Panc1 (cell line): ENCODE data around the gene OR10A4.

ENCODE experiments used
- POLR2AphosphoS5 ChIP-seq: IDR thresholded peaks from 2 replicates; pipeline ENCODE4 v1.6.1; 2012; ENCODE audit warnings: mild to moderate bottlenecking, low read depth, low read length, moderate library complexity
- SIN3A ChIP-seq: IDR thresholded peaks from 2 replicates; pipeline ENCODE4 v1.6.1; 2012; ENCODE audit warnings: low read depth, mild to moderate bottlenecking, low read length, moderate library complexity, borderline replicate concordance; ENCODE audit not compliant: insufficient read depth
- TCF7L2 ChIP-seq: IDR thresholded peaks from 2 replicates; pipeline ENCODE4 v1.6.1; 2011; ENCODE audit warnings: mild to moderate bottlenecking, low read depth, low read length, inconsistent platforms
- TF ChIP-seq, protein P1 (sequence below): fragments of 450-650 bp; IDR thresholded peaks from 2 replicates; pipeline ENCODE4 v1.5.1; 2017; ENCODE audit warnings: mild to moderate bottlenecking
- TF ChIP-seq, protein P2 (sequence below), 2 experiments: IDR thresholded peaks; 2 replicates each; pipeline ENCODE4 v1.6.1; 2011 to 2012; ENCODE audit warnings: low read depth in 2 of 2, control low read depth in 1 of 2, low read length in 1 of 2, mild to moderate bottlenecking in 1 of 2, moderate library complexity in 1 of 2; ENCODE audit not compliant: insufficient read depth in 1 of 2

DNA sequence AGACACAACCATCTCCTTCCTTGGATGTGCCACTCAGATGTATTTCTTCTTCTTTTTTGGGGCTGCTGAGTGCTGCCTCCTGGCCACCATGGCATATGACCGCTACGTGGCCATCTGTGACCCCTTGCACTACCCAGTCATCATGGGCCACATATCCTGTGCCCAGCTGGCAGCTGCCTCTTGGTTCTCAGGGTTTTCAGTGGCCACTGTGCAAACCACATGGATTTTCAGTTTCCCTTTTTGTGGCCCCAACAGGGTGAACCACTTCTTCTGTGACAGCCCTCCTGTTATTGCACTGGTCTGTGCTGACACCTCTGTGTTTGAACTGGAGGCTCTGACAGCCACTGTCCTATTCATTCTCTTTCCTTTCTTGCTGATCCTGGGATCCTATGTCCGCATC, 489 bp downstream of the OR10A4 start:
- TF ChIP-seq, protein P1, sequence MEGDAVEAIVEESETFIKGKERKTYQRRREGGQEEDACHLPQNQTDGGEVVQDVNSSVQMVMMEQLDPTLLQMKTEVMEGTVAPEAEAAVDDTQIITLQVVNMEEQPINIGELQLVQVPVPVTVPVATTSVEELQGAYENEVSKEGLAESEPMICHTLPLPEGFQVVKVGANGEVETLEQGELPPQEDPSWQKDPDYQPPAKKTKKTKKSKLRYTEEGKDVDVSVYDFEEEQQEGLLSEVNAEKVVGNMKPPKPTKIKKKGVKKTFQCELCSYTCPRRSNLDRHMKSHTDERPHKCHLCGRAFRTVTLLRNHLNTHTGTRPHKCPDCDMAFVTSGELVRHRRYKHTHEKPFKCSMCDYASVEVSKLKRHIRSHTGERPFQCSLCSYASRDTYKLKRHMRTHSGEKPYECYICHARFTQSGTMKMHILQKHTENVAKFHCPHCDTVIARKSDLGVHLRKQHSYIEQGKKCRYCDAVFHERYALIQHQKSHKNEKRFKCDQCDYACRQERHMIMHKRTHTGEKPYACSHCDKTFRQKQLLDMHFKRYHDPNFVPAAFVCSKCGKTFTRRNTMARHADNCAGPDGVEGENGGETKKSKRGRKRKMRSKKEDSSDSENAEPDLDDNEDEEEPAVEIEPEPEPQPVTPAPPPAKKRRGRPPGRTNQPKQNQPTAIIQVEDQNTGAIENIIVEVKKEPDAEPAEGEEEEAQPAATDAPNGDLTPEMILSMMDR: no peak
- TF ChIP-seq POLR2AphosphoS5 (no peak), TCF7L2 (no peak), SIN3A (no peak)
- TF ChIP-seq, protein P2, sequence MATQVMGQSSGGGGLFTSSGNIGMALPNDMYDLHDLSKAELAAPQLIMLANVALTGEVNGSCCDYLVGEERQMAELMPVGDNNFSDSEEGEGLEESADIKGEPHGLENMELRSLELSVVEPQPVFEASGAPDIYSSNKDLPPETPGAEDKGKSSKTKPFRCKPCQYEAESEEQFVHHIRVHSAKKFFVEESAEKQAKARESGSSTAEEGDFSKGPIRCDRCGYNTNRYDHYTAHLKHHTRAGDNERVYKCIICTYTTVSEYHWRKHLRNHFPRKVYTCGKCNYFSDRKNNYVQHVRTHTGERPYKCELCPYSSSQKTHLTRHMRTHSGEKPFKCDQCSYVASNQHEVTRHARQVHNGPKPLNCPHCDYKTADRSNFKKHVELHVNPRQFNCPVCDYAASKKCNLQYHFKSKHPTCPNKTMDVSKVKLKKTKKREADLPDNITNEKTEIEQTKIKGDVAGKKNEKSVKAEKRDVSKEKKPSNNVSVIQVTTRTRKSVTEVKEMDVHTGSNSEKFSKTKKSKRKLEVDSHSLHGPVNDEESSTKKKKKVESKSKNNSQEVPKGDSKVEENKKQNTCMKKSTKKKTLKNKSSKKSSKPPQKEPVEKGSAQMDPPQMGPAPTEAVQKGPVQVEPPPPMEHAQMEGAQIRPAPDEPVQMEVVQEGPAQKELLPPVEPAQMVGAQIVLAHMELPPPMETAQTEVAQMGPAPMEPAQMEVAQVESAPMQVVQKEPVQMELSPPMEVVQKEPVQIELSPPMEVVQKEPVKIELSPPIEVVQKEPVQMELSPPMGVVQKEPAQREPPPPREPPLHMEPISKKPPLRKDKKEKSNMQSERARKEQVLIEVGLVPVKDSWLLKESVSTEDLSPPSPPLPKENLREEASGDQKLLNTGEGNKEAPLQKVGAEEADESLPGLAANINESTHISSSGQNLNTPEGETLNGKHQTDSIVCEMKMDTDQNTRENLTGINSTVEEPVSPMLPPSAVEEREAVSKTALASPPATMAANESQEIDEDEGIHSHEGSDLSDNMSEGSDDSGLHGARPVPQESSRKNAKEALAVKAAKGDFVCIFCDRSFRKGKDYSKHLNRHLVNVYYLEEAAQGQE (IDR thresholded peaks at IDR 0.05; ENCODE audit: insufficient read depth in 1 of 2, low read depth in 2 of 2, low read length in 1 of 2): no peak
